ENCODE results near the gene FAM124A. TPM values are rescaled to one million over a fixed set of nuclear protein-coding genes. Genes with fewer than 3 reads are reported as not detected.
A peak's percentile ranks its signal among the peaks of the same experiment; 100 is the strongest.

The FAM124A gene
- total RNA-seq, 1 experiment from 2014 or later, result 4.0 TPM

GRCh38 chr13:51308781-51309180, 86.6 kb downstream of the FAM124A start:
- DNase-seq (ENCODE audit: low spot score), result no peak

- DNase-seq (ENCODE audit: low spot score), result no peak
Measured at GRCh38 chr13:51311231-51311630, 89.0 kb downstream of the FAM124A start.

- no peak for DNase-seq (ENCODE audit: low spot score)
Measured at GRCh38 chr13:51311957-51312520, 89.8 kb downstream of the FAM124A start.

GRCh38 chr13:51313619-51314018, 91.4 kb downstream of the FAM124A start:
- DNase-seq (ENCODE audit: low spot score), result no peak

GRCh38 chr13:51317262-51317661, 95.1 kb downstream of the FAM124A start:
- DNase-seq (ENCODE audit: low spot score), result no peak

GRCh38 chr13:51318015-51318414, 95.8 kb downstream of the FAM124A start:
- no peak for DNase-seq (ENCODE audit: low spot score)

- DNase-seq (ENCODE audit: low spot score), result no peak
Measured at GRCh38 chr13:51318876-51319275, 96.7 kb downstream of the FAM124A start.

- no peak for DNase-seq (ENCODE audit: low spot score)
Measured at GRCh38 chr13:51321836-51322235, 99.6 kb downstream of the FAM124A start.

GRCh38 chr13:51322826-51323225, 100.6 kb downstream of the FAM124A start:
- no peak for DNase-seq (ENCODE audit: low spot score)

GRCh38 chr13:51323824-51324511, 101.8 kb downstream of the FAM124A start:
- DNase-seq (ENCODE audit: low spot score), result no peak

- no peak for DNase-seq (ENCODE audit: low spot score)
Measured at GRCh38 chr13:51324714-51325420, 102.7 kb downstream of the FAM124A start.

- no peak for DNase-seq (ENCODE audit: low spot score)
Measured at GRCh38 chr13:51325837-51326236, 103.6 kb downstream of the FAM124A start.

GRCh38 chr13:51326777-51327176, 104.6 kb downstream of the FAM124A start:
- no peak for DNase-seq (ENCODE audit: low spot score)

GRCh38 chr13:51327961-51328360, 105.8 kb downstream of the FAM124A start:
- no peak for DNase-seq (ENCODE audit: low spot score)

- no peak for DNase-seq (ENCODE audit: low spot score)
Measured at GRCh38 chr13:51328488-51328887, 106.3 kb downstream of the FAM124A start.

GRCh38 chr13:51329606-51330005, 107.4 kb downstream of the FAM124A start:
- DNase-seq (ENCODE audit: low spot score), result no peak

GRCh38 chr13:51330791-51331190, 108.6 kb downstream of the FAM124A start:
- DNase-seq (ENCODE audit: low spot score), result peak; percentile 76

GRCh38 chr13:51331354-51331861, 109.2 kb downstream of the FAM124A start:
- no peak for DNase-seq (ENCODE audit: low spot score)

GRCh38 chr13:51332566-51333361, 110.6 kb downstream of the FAM124A start:
- DNase-seq (ENCODE audit: low spot score), result no peak

GRCh38 chr13:51333421-51333820, 111.2 kb downstream of the FAM124A start:
- DNase-seq (ENCODE audit: low spot score), result no peak

- DNase-seq (ENCODE audit: low spot score), result no peak
Measured at GRCh38 chr13:51333826-51334225, 111.6 kb downstream of the FAM124A start.
